ENCODE results near the gene PTPN1. TPM values are rescaled to one million over a fixed set of nuclear protein-coding genes. Genes with fewer than 3 reads are reported as not detected.
A peak's percentile ranks its signal among the peaks of the same experiment; 100 is the strongest.

Gene PTPN1
- polyA plus RNA-seq, 3 donors: 30.5 to 35.7 (median 32.2) TPM

GRCh38 chr20:50572938-50573777 is 63.0 kb downstream of the PTPN1 start:
- no peak for DNase-seq

DNA sequence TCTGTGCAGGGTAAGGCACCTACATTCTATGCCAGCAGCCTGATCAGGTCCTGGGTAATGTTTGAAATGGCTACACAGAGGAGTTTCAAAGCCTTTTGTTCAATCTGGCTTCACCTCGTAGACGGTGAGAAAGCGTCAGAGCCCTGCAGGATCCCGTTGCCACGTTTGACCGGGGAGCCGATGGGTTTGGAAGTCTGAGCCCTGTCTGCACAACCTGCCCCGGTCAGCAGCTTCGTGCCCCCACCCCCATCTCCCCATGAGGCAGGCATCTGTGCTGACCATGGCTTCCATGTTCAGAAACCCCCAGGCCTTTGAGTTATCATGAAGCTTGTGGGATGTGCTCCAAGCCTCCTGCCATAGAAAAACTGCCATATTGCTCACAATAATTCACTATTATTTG is 63.9 kb downstream of the PTPN1 start:
- DNase-seq: no peak

DNA sequence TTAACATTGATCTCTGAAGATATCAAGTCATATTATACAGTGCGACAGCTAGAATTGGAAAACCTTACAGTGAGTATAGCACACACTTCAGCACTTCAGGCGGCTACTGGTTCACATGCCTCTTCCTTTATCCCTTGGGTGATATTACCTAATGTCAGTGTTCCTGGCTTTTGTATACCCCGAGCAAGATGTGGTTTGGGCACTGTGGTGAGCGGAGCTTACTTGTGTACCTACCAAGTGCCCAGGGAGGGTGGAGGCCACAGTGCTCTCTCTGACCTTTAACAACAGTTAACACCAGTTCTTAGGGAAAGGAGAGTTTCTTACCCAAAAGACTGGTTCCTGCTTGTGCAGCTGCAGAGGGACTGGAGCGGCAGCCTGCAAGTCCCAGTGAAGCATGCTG is 64.4 kb downstream of the PTPN1 start:
- no peak for DNase-seq

- DNase-seq: peak; percentile 35
These were observed 65.9 kb downstream of the PTPN1 start for GRCh38 chr20:50575865-50576720.

DNA sequence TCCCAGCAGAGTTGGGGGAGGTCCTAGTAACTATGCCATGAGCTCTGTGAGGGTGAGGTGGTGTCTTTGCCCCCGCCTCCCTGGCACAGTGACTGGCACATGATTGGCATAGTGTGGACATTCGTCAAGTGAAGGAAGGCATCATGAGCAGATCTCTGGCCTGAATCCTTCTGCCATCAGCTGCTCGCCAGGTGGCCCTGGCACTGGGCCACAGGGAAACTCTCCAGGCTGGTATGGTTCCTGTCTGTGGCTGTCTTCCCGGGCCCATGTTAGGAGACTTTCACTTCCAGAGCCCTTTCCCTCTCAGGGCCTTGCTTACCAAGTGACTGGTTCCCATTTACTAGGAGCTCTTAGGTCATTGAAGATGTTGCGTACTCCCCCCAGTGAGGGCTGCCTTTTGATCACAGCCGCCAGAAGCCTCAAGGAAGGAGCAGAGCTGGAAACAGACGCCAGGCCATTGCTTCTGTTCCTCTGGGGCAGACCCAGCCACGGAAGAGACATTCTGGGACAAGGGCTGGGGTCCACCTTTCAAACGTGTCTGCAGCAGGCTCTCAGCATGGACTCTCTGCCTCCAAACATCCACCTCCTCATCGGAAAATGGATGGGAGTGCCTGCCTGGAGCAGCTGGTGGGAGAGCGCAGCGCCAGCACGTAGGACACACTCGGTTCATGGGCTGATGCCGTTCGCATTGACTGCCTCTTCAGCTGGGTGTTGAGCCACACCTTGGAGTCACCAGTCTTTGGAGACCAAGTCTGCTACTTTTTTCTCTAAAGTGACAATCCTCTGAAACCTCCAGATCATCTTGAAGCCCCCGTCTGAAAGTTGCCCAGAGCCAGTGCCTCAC is 67.2 kb downstream of the PTPN1 start:
- DNase-seq: no peak

DNA sequence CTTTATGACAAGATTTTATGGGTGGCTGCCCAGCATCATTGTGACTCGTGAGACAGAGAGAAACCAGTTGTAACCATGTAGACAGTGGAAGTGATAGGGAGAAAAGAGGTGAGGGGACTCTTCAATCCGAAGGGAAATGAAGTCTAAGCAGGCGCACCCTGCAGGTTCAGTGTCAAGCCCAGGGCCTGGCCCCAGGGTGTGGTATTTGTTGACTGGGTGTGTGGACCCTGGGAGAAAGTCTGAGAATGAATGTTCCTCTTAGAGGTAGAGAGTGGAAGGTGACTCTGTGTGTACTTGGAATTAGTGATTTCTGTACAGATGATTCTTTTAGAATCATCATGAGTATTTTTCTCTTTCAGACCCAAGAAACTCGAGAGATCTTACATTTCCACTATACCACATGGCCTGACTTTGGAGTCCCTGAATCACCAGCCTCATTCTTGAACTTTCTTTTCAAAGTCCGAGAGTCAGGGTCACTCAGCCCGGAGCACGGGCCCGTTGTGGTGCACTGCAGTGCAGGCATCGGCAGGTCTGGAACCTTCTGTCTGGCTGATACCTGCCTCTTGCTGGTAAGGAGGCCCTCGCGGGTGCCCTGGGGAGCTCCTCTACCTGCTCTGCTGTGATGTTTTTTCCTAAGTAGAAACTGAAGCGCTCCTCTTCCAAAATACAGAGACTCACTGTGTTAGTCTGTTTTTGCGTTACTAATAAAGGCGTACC is 68.0 kb downstream of the PTPN1 start:
- no peak for DNase-seq

- no peak for DNase-seq
These were observed 68.6 kb downstream of the PTPN1 start for GRCh38 chr20:50578778-50579165.

DNA sequence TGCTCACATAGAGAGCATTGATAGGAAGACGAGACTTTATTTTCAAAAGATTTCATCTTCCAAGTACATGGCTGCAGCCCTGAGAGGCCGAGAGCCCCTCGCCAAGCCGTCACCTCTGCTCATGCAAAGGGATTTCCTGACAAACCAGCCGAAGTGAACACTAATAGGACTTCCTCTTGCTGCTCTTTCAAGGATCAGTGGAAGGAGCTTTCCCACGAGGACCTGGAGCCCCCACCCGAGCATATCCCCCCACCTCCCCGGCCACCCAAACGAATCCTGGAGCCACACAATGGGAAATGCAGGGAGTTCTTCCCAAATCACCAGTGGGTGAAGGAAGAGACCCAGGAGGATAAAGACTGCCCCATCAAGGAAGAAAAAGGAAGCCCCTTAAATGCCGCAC is 69.3 kb downstream of the PTPN1 start:
- DNase-seq: no peak

GRCh38 chr20:50580016-50580747 is 70.0 kb downstream of the PTPN1 start:
- peak; percentile 41 for DNase-seq

GRCh38 chr20:50580842-50581544 is 70.8 kb downstream of the PTPN1 start:
- no peak for DNase-seq

GRCh38 chr20:50582092-50582491 is 71.9 kb downstream of the PTPN1 start:
- DNase-seq: no peak

GRCh38 chr20:50582591-50583234 is 72.5 kb downstream of the PTPN1 start:
- no peak for DNase-seq

DNA sequence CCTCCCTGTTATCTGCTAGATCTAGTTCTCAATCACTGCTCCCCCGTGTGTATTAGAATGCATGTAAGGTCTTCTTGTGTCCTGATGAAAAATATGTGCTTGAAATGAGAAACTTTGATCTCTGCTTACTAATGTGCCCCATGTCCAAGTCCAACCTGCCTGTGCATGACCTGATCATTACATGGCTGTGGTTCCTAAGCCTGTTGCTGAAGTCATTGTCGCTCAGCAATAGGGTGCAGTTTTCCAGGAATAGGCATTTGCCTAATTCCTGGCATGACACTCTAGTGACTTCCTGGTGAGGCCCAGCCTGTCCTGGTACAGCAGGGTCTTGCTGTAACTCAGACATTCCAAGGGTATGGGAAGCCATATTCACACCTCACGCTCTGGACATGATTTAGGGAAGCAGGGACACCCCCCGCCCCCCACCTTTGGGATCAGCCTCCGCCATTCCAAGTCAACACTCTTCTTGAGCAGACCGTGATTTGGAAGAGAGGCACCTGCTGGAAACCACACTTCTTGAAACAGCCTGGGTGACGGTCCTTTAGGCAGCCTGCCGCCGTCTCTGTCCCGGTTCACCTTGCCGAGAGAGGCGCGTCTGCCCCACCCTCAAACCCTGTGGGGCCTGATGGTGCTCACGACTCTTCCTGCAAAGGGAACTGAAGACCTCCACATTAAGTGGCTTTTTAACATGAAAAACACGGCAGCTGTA is 73.4 kb downstream of the PTPN1 start:
- no peak for DNase-seq

DNA sequence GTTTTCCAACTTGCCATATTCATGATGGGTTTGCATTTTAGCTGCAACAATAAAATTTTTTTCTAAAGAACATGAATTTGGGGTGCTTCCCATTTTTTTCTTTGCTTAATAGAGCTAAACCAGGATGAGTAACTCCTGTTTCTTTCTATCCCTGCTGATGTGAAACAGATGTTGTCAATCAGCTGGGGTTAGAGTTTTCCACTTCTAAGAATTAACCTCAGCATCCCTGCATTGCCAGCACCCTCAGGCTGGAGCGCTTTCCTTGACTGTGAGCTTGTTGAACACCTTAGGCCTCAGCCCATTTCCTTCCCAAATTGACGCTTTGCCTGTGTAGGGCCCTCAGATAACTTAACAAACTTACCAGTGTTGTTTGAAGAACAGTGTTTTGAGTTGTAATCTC is 74.5 kb downstream of the PTPN1 start:
- no peak for DNase-seq

- no peak for DNase-seq
These were observed 75.0 kb downstream of the PTPN1 start for GRCh38 chr20:50585214-50585613.

DNA sequence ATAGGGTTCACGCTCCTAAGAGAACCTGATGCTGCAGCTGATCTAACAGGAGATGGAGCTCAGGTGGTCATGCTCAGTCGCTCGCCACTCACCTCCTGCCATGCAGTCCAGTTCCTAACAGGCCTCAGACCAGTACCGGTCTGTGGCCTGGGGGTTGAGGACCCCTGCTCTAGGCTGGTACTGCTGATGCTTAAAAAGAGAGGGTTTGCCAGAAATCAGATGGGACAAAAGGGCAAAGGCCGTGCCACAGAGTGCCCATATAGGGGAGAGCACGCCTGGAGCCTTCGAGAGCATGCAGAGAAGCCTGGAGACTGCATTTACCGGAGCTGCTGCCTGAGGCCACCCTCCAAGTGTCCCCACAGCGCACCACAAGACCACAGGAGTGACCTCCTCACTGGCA is 75.5 kb downstream of the PTPN1 start:
- DNase-seq: no peak

- DNase-seq: no peak
These were observed 76.5 kb downstream of the PTPN1 start for GRCh38 chr20:50586531-50587232.

DNA sequence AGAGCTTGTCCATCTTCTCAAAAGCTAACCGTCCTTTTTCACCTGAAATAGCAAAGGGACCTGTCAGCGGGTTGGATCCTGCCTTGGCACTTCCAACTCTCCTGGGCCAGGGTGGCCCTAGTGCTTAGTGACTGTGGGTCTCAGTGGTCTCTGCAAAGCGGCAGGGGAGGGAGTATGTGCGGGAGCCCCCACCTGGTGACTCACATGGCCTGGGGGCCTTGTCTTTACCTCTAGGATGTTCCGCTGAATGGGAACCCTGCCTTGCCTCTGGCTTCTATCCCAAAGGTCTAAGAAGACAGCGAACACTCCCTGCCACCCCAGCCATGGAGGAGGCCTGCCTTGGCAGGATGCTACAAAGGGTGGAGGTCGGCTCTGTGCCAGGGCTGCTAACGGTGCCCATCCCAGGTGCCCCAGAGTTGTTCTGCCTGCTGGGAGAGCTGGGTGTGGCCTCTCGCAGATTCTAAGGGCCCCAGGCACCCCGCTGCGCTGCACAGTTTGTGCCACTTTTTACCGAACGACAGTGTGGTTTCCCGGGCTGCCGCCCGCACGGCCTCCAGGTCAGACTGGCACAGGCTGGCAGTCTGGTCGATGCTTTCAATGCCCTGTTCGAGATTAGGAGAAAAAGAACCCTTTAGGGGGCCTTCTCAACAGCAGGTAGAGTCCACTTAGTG is 77.2 kb downstream of the PTPN1 start:
- no peak for DNase-seq
